ENCODE data around the gene LAMC1. TPM values are rescaled to one million over a fixed set of nuclear protein-coding genes. Genes with fewer than 3 reads are reported as not detected.

LAMC1 gene
- total and polyA plus RNA-seq, 10 of the 15 experiments (the other 5 are each of a cell fraction or from before 2014, with no cell fraction given): 4.6 to 51.4 (median 25.6) TPM

GRCh38 chr1:183070923-183071618 is 47.9 kb downstream of the LAMC1 start (continued):
- TF ChIP-seq CUX1 (IDR thresholded peaks at IDR 0.05; ENCODE audit: insufficient replicate concordance, low read depth, low read length): no peak
- no peak for TF ChIP-seq RCOR1 (conservative IDR thresholded peaks at IDR 0.05; ENCODE audit: low read depth, low read length)
- no peak; the same call in 1 of the 2 replicates for TF ChIP-seq BACH1 (IDR thresholded peaks at IDR 0.05; ENCODE audit: borderline replicate concordance)
- no peak; the same call in 1 of the 2 replicates for TF ChIP-seq JUNB (IDR thresholded peaks at IDR 0.05)
- peak; percentile 26; the same call in 1 of the 2 replicates for TF ChIP-seq SMC3 (IDR thresholded peaks at IDR 0.05; ENCODE audit: borderline replicate concordance, low read length)
- peak; percentile 52 to 54; a peak in 3 of 4 replicates for TF ChIP-seq IKZF2 (IDR thresholded peaks at IDR 0.05)
- TF ChIP-seq SP1 (IDR thresholded peaks at IDR 0.05; ENCODE audit: low read depth, low read length): peak; percentile 34
- no peak for TF ChIP-seq TAF1 (IDR thresholded peaks at IDR 0.05; ENCODE audit: borderline replicate concordance, low read depth, low read length)
- peak; percentile 38; the same call in 1 of the 2 replicates for TF ChIP-seq NR2F1 (conservative IDR thresholded peaks at IDR 0.05)
- no peak for TF ChIP-seq JUND (IDR thresholded peaks at IDR 0.05; ENCODE audit: low read depth, low read length)
- TF ChIP-seq NFYB (IDR thresholded peaks at IDR 0.05; ENCODE audit: insufficient read depth, low read depth, low read length): no peak
- no peak for TF ChIP-seq TCF7 (IDR thresholded peaks at IDR 0.05; ENCODE audit: borderline replicate concordance)
- no peak for TF ChIP-seq WRNIP1 (IDR thresholded peaks at IDR 0.05; ENCODE audit: borderline replicate concordance, low read depth, low read length)
- TF ChIP-seq IRF4 (IDR thresholded peaks at IDR 0.05; ENCODE audit: low read depth, low read length): no peak; the same call in 1 of the 2 replicates
- TF ChIP-seq CEBPB (IDR thresholded peaks at IDR 0.05; ENCODE audit: borderline replicate concordance in 1 of 2, low read depth in 2 of 2, low read length in 2 of 2): no peak
- no peak for TF ChIP-seq HDAC6 (IDR thresholded peaks at IDR 0.05; ENCODE audit: unreplicated experiment)
- 0 out of 2 replicates have a peak, but pooled peaks have one; percentile 28 for TF ChIP-seq RELB (IDR thresholded peaks at IDR 0.05; ENCODE audit: low read depth)
- TF ChIP-seq FOXM1 (IDR thresholded peaks at IDR 0.05; ENCODE audit: low read depth, low read length): peak; percentile 39; the same call in 1 of the 2 replicates
- no peak for TF ChIP-seq USF1 (IDR thresholded peaks at IDR 0.05; ENCODE audit: borderline replicate concordance, extremely low read length, insufficient read depth, low read depth, low read length)
- no peak for TF ChIP-seq ZSCAN29 (IDR thresholded peaks at IDR 0.05)
- TF ChIP-seq POLR2AphosphoS2 (IDR thresholded peaks at IDR 0.05; ENCODE audit: low read depth, low read length): no peak
- TF ChIP-seq NRF1 (conservative IDR thresholded peaks at IDR 0.05; ENCODE audit: low read depth, low read length): no peak
- no peak for TF ChIP-seq BRCA1 (IDR thresholded peaks at IDR 0.05; ENCODE audit: low read depth, low read length)
- TF ChIP-seq RBBP5 (conservative IDR thresholded peaks at IDR 0.05): no peak
